ENCODE data around the gene IL13. TPM values are rescaled to one million over a fixed set of nuclear protein-coding genes. Genes with fewer than 3 reads are reported as not detected.

Gene IL13
- total RNA-seq, 4 donors from 2014 or later = 0.44 to 0.98 TPM; not detected in 2

DNA sequence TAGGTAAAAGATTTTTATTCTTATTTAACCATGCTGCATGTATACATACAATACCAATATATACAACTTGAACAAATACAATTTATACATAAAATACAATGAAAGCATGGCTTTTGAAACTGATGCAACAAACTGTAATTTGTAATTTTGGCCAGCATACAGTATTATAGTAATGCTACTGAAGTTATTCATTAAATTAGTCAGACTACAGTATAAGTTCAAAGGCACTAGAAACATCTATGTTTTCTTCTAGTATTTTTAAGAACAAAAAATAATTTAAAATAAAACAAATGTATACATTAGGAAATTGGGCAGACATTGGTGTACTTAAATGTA, 34.6 kb downstream of the IL13 start:
- no peaks in the 10 kb centered on the region for H3K27me3 ChIP-seq
- no peak for DNase-seq (ENCODE audit: low spot score in 2 of 2)
- no peak overlapping the region for H3K27ac ChIP-seq
- H3K4me1 ChIP-seq = no peaks in the 10 kb centered on the region
- H3K4me3 ChIP-seq = no peak overlapping the region
- H3K9me3 ChIP-seq = no peaks in the 10 kb centered on the region
- H3K36me3 ChIP-seq = peaks cover 0 to 22% (median 0%) of the 10 kb centered on the region in 3 donors
- TF ChIP-seq, protein P1, sequence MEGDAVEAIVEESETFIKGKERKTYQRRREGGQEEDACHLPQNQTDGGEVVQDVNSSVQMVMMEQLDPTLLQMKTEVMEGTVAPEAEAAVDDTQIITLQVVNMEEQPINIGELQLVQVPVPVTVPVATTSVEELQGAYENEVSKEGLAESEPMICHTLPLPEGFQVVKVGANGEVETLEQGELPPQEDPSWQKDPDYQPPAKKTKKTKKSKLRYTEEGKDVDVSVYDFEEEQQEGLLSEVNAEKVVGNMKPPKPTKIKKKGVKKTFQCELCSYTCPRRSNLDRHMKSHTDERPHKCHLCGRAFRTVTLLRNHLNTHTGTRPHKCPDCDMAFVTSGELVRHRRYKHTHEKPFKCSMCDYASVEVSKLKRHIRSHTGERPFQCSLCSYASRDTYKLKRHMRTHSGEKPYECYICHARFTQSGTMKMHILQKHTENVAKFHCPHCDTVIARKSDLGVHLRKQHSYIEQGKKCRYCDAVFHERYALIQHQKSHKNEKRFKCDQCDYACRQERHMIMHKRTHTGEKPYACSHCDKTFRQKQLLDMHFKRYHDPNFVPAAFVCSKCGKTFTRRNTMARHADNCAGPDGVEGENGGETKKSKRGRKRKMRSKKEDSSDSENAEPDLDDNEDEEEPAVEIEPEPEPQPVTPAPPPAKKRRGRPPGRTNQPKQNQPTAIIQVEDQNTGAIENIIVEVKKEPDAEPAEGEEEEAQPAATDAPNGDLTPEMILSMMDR (IDR thresholded peaks at IDR 0.05) = no peak
- no peak for TF ChIP-seq EP300 (IDR thresholded peaks at IDR 0.05)
- TF ChIP-seq POLR2A (IDR thresholded peaks at IDR 0.05) = no peak

- Histone ChIP-seq H3K27ac (no peak overlapping the region), H3K4me3 (no peak overlapping the region), H3K9me3 (no peaks in the 10 kb centered on the region), H3K27me3 (no peaks in the 10 kb centered on the region), H3K36me3 (peaks cover 0 to 53% (median 3%) of the 10 kb centered on the region in 3 donors), H3K4me1 (no peaks in the 10 kb centered on the region)
- 82 to 84% methylated on average over 4 of the region's 4 CpGs for whole genome bisulfite sequencing, 2 donors
- TF ChIP-seq, protein P1 (IDR thresholded peaks at IDR 0.05) = no peak
- DNase-seq (ENCODE audit: low spot score in 2 of 2) = no peak
Measured at GRCh38 chr5:132695956-132696355, 38.0 kb downstream of the IL13 start.

DNA sequence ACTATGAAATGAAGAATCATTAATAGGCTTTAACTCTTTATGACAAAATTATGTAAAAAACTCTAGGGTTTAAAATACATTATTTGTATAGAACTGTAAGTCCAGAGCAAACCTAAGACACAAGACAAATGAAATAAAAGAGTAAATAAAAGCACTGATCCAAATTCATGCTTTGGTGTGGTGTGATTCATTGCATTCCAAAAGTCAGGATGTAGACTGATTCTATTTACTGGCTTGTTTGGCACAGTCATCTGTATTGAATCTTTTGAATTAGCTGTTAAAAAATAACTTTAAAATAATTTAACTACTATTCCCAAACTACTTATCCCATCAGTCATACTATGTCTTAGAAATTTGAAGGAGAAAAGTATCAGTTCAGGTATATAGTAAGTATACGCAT, 46.9 kb downstream of the IL13 start:
- DNase-seq (ENCODE audit: low spot score in 2 of 2) = no peak
- TF ChIP-seq POLR2A (IDR thresholded peaks at IDR 0.05) (no peak), EP300 (IDR thresholded peaks at IDR 0.05) (no peak)
- TF ChIP-seq, protein P1 (IDR thresholded peaks at IDR 0.05) = no peak
- H3K36me3 ChIP-seq = peaks cover 0 to 32% (median 4%) of the 10 kb centered on the region in 3 donors
- 98 to 99% methylated on average over 1 of the region's 1 CpG for WGBS, 2 donors
- H3K4me3 ChIP-seq = no peak overlapping the region
- H3K27ac ChIP-seq = no peak overlapping the region
- H3K4me1 ChIP-seq = no peaks in the 10 kb centered on the region
- no peaks in the 10 kb centered on the region for H3K27me3 ChIP-seq
- H3K9me3 ChIP-seq = no peaks in the 10 kb centered on the region

DNA sequence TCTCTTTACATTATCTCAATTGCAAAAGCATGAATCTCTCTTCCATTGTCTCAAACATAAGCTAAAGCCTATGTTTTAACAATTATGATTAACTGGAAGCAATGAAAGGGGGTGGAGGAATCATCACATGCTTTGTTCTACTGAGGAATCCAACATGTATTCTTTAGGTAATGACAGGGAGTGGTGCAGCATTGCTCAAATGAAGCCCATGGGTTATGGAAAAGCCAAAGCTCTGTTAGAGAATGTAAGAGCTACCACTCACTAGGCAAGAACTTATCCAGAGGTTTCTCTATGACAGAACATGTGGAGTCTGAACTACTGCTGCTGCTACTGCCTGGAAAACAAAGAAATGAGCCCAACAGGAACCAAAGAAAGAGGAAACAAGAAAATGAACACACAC, 50.7 kb downstream of the IL13 start:
- no peak overlapping the region for H3K27ac ChIP-seq
- no peak overlapping the region for H3K4me3 ChIP-seq
- no peaks in the 10 kb centered on the region for H3K9me3 ChIP-seq
- TF ChIP-seq, protein P1 (IDR thresholded peaks at IDR 0.05) = no peak
- TF ChIP-seq POLR2A (IDR thresholded peaks at IDR 0.05) = no peak
- no peak for TF ChIP-seq EP300 (IDR thresholded peaks at IDR 0.05)
- no peaks in the 10 kb centered on the region for H3K36me3 ChIP-seq
- H3K27me3 ChIP-seq = no peaks in the 10 kb centered on the region
- H3K4me1 ChIP-seq = no peaks in the 10 kb centered on the region
- no peak for DNase-seq (ENCODE audit: low spot score in 2 of 2)

Other genes with a start within 250 kb of the IL13 start
- gene IRF1, start 167.4 kb upstream of the IL13 start, total RNA-seq = 10 to 100 TPM; 15.1 to 36.9 (median 28.4) TPM
- not detected for gene IL5, start 114.7 kb upstream of the IL13 start, total RNA-seq
- 10 to 100 TPM; 36.5 to 40.5 (median 39.2) TPM for gene RAD50, start 101.2 kb upstream of the IL13 start, total RNA-seq
- not detected for gene IL4, start 15.8 kb downstream of the IL13 start, total RNA-seq
- 10 to 100 TPM in 3 of 4 donors, 1 to 10 TPM in 1; 8.4 to 11.6 (median 10.7) TPM for gene KIF3A, start 79.4 kb downstream of the IL13 start, total RNA-seq
- gene CCNI2, start 89.3 kb downstream of the IL13 start, total RNA-seq = not detected
- 10 to 100 TPM; 38.5 to 48.3 (median 44.2) TPM for gene SEPTIN8, start 119.1 kb downstream of the IL13 start, total RNA-seq
- 1 to 10 TPM in 2 of 4 donors, under 1 TPM in 2; 0.44 to 2.9 (median 0.99) TPM for gene SOWAHA, start 155.1 kb downstream of the IL13 start, total RNA-seq
- 10 to 100 TPM; 29.1 to 67.5 (median 38.5) TPM for gene SHROOM1, start 172.5 kb downstream of the IL13 start, total RNA-seq
- under 1 TPM in 2 of 4 donors, not detected in 2; 0.44 to 0.60 TPM for gene GDF9, start 208.3 kb downstream of the IL13 start, total RNA-seq
- gene UQCRQ, start 208.5 kb downstream of the IL13 start, total RNA-seq = 100 to 1,000 TPM in 3 of 4 donors, 10 to 100 TPM in 1; 69.8 to 143 (median 118) TPM
- 1 to 10 TPM; 1.7 to 3.9 (median 2.5) TPM for gene LEAP2, start 215.5 kb downstream of the IL13 start, total RNA-seq

All from tibial nerve (tissue), 4 donors.